H1 (cell line): ENCODE measurements around the gene SNX30. TPM values are rescaled to one million over a fixed set of nuclear protein-coding genes. Genes with fewer than 3 reads are reported as not detected.
A peak's percentile ranks its signal among the peaks of the same experiment; 100 is the strongest.

Source experiments
- CTCF ChIA-PET: fragments of 300-600 bp; sonication (Branson Sonifier 250); formaldehyde crosslinking; loops from one replicate; lab custom pipeline; 2021; ENCODE audit not compliant: partially characterized antibody; lab: Charles Lee
- POLR2A ChIA-PET: fragments of 300-600 bp; sonication (Branson Sonifier 250); formaldehyde crosslinking; loops from one replicate; lab custom pipeline; 2021; ENCODE audit warnings: inconsistent platforms; ENCODE audit not compliant: partially characterized antibody; lab: Charles Lee
- DNase-seq, 2 experiments: peaks; one replicate each; pipeline versions ENCODE4 v3.0.0 to v3.0.0-alpha.2; 2010 to 2022; ENCODE audit warnings: low spot score in 2 of 2, low read depth in 1 of 2, mixed read lengths in 1 of 2
- FAIRE-seq: peaks from 2 replicates; lab custom pipeline; 2011; peaks lifted over from hg19 to GRCh38; lab: Jason Lieb, UNC
- H2AFZ ChIP-seq: 2 replicates; pipeline ENCODE4 v1.8.1; 2012; ENCODE audit warnings: low read length, inconsistent platforms
- H2AK5ac ChIP-seq: 2 replicates; pipeline ENCODE4 v1.6.1; 2013; ENCODE audit warnings: low read depth, low read length
- H2BK120ac ChIP-seq: replicated peaks from 2 replicates; pipeline ENCODE3; 2013; ENCODE audit warnings: low read depth, low read length, inconsistent platforms
- H2BK12ac ChIP-seq: 2 replicates; pipeline ENCODE4 v1.6.1; 2013; ENCODE audit warnings: low read depth, low read length
- H2BK15ac ChIP-seq: 2 replicates; pipeline ENCODE4 v1.6.1; 2013; ENCODE audit warnings: low read length
- H2BK20ac ChIP-seq: 2 replicates; pipeline ENCODE4 v1.6.1; 2013; ENCODE audit warnings: low read length
- H2BK5ac ChIP-seq: 2 replicates; pipeline ENCODE4 v1.6.1; 2013; ENCODE audit warnings: low read depth, low read length
- H3K14ac ChIP-seq: 2 replicates; pipeline ENCODE4 v1.6.1; 2013; ENCODE audit warnings: inconsistent platforms; ENCODE audit not compliant: insufficient read length
- H3K18ac ChIP-seq: 2 replicates; pipeline ENCODE4 v1.6.1; 2013; ENCODE audit warnings: low read length; ENCODE audit errors: extremely low read depth
- H3K23ac ChIP-seq: 2 replicates; pipeline ENCODE4 v1.6.1; 2013; ENCODE audit warnings: inconsistent platforms; ENCODE audit not compliant: insufficient read length
- H3K23me2 ChIP-seq: 2 replicates; pipeline ENCODE4 v1.6.1; 2013; ENCODE audit warnings: low read depth, low read length
- H3K27ac ChIP-seq: 2 replicates; pipeline ENCODE4 v1.6.1; 2011; ENCODE audit warnings: low read depth, low read length, inconsistent platforms
- H3K27me3 ChIP-seq, 4 experiments: replicated peaks in 1 of 4; 1 replicate in 1 of 4; 2 replicates in 3 of 4; pipeline versions ENCODE4 v1.6.1 to v1.8.1; 2011 to 2013; ENCODE audit warnings: low read length in 3 of 4, mild to moderate bottlenecking in 3 of 4, inconsistent platforms in 2 of 4, mixed read lengths in 2 of 4, moderate library complexity in 1 of 4; ENCODE audit not compliant: control insufficient read depth in 3 of 4, insufficient read depth in 3 of 4; ENCODE audit errors: extremely low read depth in 1 of 4
- H3K36me3 ChIP-seq, 4 experiments: 2 replicates each; pipeline versions ENCODE4 v1.6.1 to v1.8.1; 2011 to 2013; ENCODE audit warnings: mild to moderate bottlenecking in 4 of 4, low read length in 3 of 4, moderate library complexity in 2 of 4, control low read depth in 1 of 4, inconsistent platforms in 1 of 4; ENCODE audit not compliant: insufficient read depth in 4 of 4, control insufficient read depth in 2 of 4
- H3K4ac ChIP-seq: replicated peaks from 2 replicates; pipeline ENCODE3; 2013; ENCODE audit warnings: low read length, low read depth, mixed read lengths, inconsistent platforms; ENCODE audit not compliant: insufficient read length
- H3K4me1 ChIP-seq, 4 experiments: replicated peaks in 1 of 4; 1 replicate in 1 of 4; 2 replicates in 3 of 4; pipeline versions ENCODE4 v1.6.1 to v1.8.1; 2011 to 2013; ENCODE audit warnings: low read length in 3 of 4, inconsistent platforms in 2 of 4, mixed read lengths in 1 of 4; ENCODE audit not compliant: insufficient read depth in 4 of 4, control insufficient read depth in 3 of 4
- H3K4me2 ChIP-seq, 2 experiments: 2 replicates each; pipeline versions ENCODE4 v1.6.1 to v1.8.1; 2011 to 2013; ENCODE audit warnings: low read depth in 2 of 2, low read length in 2 of 2, control low read depth in 1 of 2, inconsistent platforms in 1 of 2, mild to moderate bottlenecking in 1 of 2; ENCODE audit not compliant: insufficient read depth in 1 of 2
- H3K4me3 ChIP-seq, 4 experiments: fragments of 200-600, 300-600 bp in 1 of 4; sonication (generic), shearing (Covaris generic), sonication (Bioruptor Twin) in 1 of 4; 2 replicates each; pipeline versions ENCODE4 v1.5.1 to v1.8.1; 2011 to 2016; ENCODE audit warnings: low read length in 4 of 4, low read depth in 3 of 4, control low read depth in 2 of 4, inconsistent platforms in 2 of 4, mild to moderate bottlenecking in 2 of 4, mixed read lengths in 1 of 4, moderate library complexity in 1 of 4; ENCODE audit not compliant: insufficient read depth in 2 of 4; ENCODE audit errors: extremely low read depth in 1 of 4
- H3K56ac ChIP-seq: replicated peaks from 2 replicates; pipeline ENCODE3; 2013; ENCODE audit warnings: low read depth, mild to moderate bottlenecking, mixed read lengths, low read length, inconsistent platforms; ENCODE audit not compliant: insufficient read length
- H3K79me1 ChIP-seq: 2 replicates; pipeline ENCODE4 v1.6.1; 2013; ENCODE audit warnings: low read depth, low read length, control low read depth
- H3K79me2 ChIP-seq, 2 experiments: 2 replicates each; pipeline versions ENCODE4 v1.6.1 to v1.8.1; 2012 to 2013; ENCODE audit warnings: low read length in 2 of 2, mild to moderate bottlenecking in 2 of 2, inconsistent platforms in 1 of 2; ENCODE audit not compliant: insufficient read depth in 2 of 2, control insufficient read depth in 1 of 2
- H3K9ac ChIP-seq, 4 experiments: replicated peaks in 1 of 4; 1 replicate in 1 of 4; 2 replicates in 3 of 4; pipeline versions ENCODE4 v1.6.1 to v1.8.1; 2011 to 2013; ENCODE audit warnings: low read depth in 3 of 4, low read length in 3 of 4, control low read depth in 2 of 4, mild to moderate bottlenecking in 2 of 4, moderate library complexity in 2 of 4, inconsistent platforms in 1 of 4; ENCODE audit errors: extremely low read depth in 1 of 4
- H3K9me3 ChIP-seq, 2 experiments: 2 replicates each; pipeline versions ENCODE4 v1.6.1 to v1.8.1; 2012 to 2013; ENCODE audit warnings: mild to moderate bottlenecking in 2 of 2, moderate library complexity in 2 of 2, control low read depth in 1 of 2, inconsistent platforms in 1 of 2, low read depth in 1 of 2, low read length in 1 of 2, mixed read lengths in 1 of 2; ENCODE audit not compliant: insufficient read depth in 2 of 2
- H4K20me1 ChIP-seq, 2 experiments: replicated peaks in 1 of 2; 2 replicates each; pipeline versions ENCODE3 to v1.8.1; 2011 to 2013; ENCODE audit warnings: inconsistent platforms in 2 of 2, low read length in 2 of 2, mild to moderate bottlenecking in 1 of 2; ENCODE audit not compliant: insufficient read depth in 2 of 2, control insufficient read depth in 1 of 2
- H4K5ac ChIP-seq: 2 replicates; pipeline ENCODE4 v1.6.1; 2013; ENCODE audit warnings: low read length, low read depth, mixed read lengths, inconsistent platforms; ENCODE audit not compliant: insufficient read length
- H4K8ac ChIP-seq: 2 replicates; pipeline ENCODE4 v1.8.0; 2013; ENCODE audit warnings: mild to moderate bottlenecking, moderate library complexity, low read length, inconsistent platforms; ENCODE audit not compliant: insufficient read depth; ENCODE audit errors: extremely low read depth
- H4K91ac ChIP-seq: replicated peaks from 2 replicates; pipeline ENCODE3; 2013; ENCODE audit warnings: low read length, mixed read lengths, inconsistent platforms; ENCODE audit not compliant: insufficient read length
- ASH2L ChIP-seq: fragments of 200-600, 300-600 bp; sonication (generic); IDR thresholded peaks from one replicate; pipeline ENCODE4 v1.7.1; 2017; ENCODE audit warnings: low read length
- CHD1 ChIP-seq: IDR thresholded peaks from 2 replicates; pipeline ENCODE4 v1.6.1; 2012; ENCODE audit warnings: low read depth, low read length, improper control_type of control experiment
- NANOG ChIP-seq: IDR thresholded peaks from 2 replicates; pipeline ENCODE4 v1.6.1; 2011; ENCODE audit warnings: low read length, low read depth, mild to moderate bottlenecking, inconsistent platforms; ENCODE audit not compliant: insufficient read depth, poor library complexity, severe bottlenecking
- PHF8 ChIP-seq: fragments of 200-600 bp; sonication (generic); conservative IDR thresholded peaks from 2 replicates; pipeline ENCODE4 v1.7.1; 2012; ENCODE audit warnings: low read depth, mild to moderate bottlenecking, inconsistent platforms, low read length, moderate library complexity
- SIRT6 ChIP-seq: IDR thresholded peaks from one replicate; pipeline ENCODE4 v1.7.1; 2012; ENCODE audit warnings: low read length, inconsistent platforms
- SP1 ChIP-seq: IDR thresholded peaks from 2 replicates; pipeline ENCODE4 v1.6.1; 2011; ENCODE audit warnings: low read depth, low read length
- SRF ChIP-seq: IDR thresholded peaks from 2 replicates; pipeline ENCODE4 v1.6.1; 2011; ENCODE audit warnings: mild to moderate bottlenecking, low read depth, low read length, moderate library complexity
- TAF1 ChIP-seq: IDR thresholded peaks from 2 replicates; pipeline ENCODE4 v1.6.1; 2011; ENCODE audit warnings: mild to moderate bottlenecking, low read depth, low read length
- TAF7 ChIP-seq: optimal IDR thresholded peaks from 2 replicates; pipeline ENCODE3; 2011; ENCODE audit warnings: low read depth, mild to moderate bottlenecking, inconsistent platforms, low read length, moderate library complexity, borderline replicate concordance
- WGBS, 2 experiments: shearing (Covaris generic) in 1 of 2; methylation state at CpG; one replicate each; pipeline versions ENCODE4 v1.1.6 to v1.1.7; 2013 to 2015; ENCODE audit warnings: low lambda C conversion rate in 2 of 2, mixed read lengths in 2 of 2, inconsistent platforms in 1 of 2, low coverage in 1 of 2, missing lambda C conversion rate in 1 of 2; ENCODE audit not compliant: insufficient replicate concordance in 2 of 2, insufficient coverage in 1 of 2, insufficient read length in 1 of 2; ENCODE audit errors: extremely low coverage in 1 of 2, missing lambda C conversion rate in 1 of 2; 5-methylcytosine and 5-hydroxymethylcytosine counted together
- long read RNA-seq, 2 experiments: library from RNA in 1 of 2; library from capped mRNA in 1 of 2; stranded (forward); transcript quantifications; one replicate each; pipeline ENCODE4 v2.0.0, GENCODE V29; 2021; ENCODE audit warnings: inconsistent platforms in 1 of 2
- polyA minus RNA-seq, 3 experiments: library from RNA; depleted of rRNA, polyadenylated mRNA; stranded (reverse); fragments of >200 nt; gene quantifications; 1 replicate in 2 of 3; 2 replicates in 1 of 3; pipeline ENCODE4 v1.2.3, GENCODE V29; 2011
- polyA plus RNA-seq, 7 experiments: library from polyadenylated mRNA; depleted of rRNA in 3 of 7; stranded (reverse) in 5 of 7; unstranded in 2 of 7; fragments of >200 nt in 5 of 7; fragments of 200-250 nt in 2 of 7; gene quantifications; 1 replicate in 5 of 7; 2 replicates in 1 of 7; 4 replicates in 1 of 7; pipeline versions ENCODE4 v1.2.1 to v1.2.3, GENCODE V29; 2011 to 2013; ENCODE audit warnings: missing spikeins in 2 of 7, mixed read lengths in 2 of 7
- total RNA-seq: library from RNA; stranded (reverse); fragmentation: NEBNext Ultra II Directional; extraction: Animal tissue kit (Norgen Biotek cat#: 25700); gene quantifications from 2 replicates; pipeline ENCODE4 v1.2.1, GENCODE V29; 2021

The SNX30 gene
- total RNA-seq (11.6 and 12.2 TPM in 2 replicates), polyA plus RNA-seq (2011; rRNA removed) (4.0 and 4.3 TPM in 2 replicates), polyA minus RNA-seq (2011; rRNA and poly(A)+ RNA removed) (12.8 and 15.9 TPM in 2 replicates)
- polyA plus RNA-seq (2011; cell fraction: cytosol; rRNA removed) = 5.2 TPM
- polyA plus RNA-seq (2011; cell fraction: nucleus; rRNA removed) = 4.5 TPM
- polyA plus RNA-seq (2012, experiment 1 of 2) = 5.6 to 8.1 TPM (median 6.8 TPM) in 4 replicates
- 0.41 TPM for polyA plus RNA-seq (2012, experiment 2 of 2)
- polyA plus RNA-seq (2013, experiment 1 of 2) = 5.0 TPM
- 4.6 TPM for polyA plus RNA-seq (2013, experiment 2 of 2)
- 9.5 TPM for polyA minus RNA-seq (2011; cell fraction: cytosol; rRNA and poly(A)+ RNA removed)
- polyA minus RNA-seq (2011; cell fraction: nucleus; rRNA and poly(A)+ RNA removed) = 8.9 TPM
- long read RNA-seq, experiment 1, partial matches to known transcripts = 0 of 17 reads
- long read RNA-seq, experiment 1, other reads (novel, unspliced or antisense) = 17 of 17 reads
- long read RNA-seq, experiment 2, partial matches to known transcripts = 0 of 5 reads
- long read RNA-seq, experiment 2, other reads (novel, unspliced or antisense) = 5 of 5 reads

- Histone ChIP-seq H4K5ac (peak within 1 kb of the TSS; percentile 10), H3K4me2 (peak within 1 kb of the TSS; percentile 71 to 96), H4K8ac (peak within 1 kb of the TSS; percentile 21; the same call in 1 of the 2 replicates), H2AFZ (peak within 1 kb of the TSS; percentile 94), H3K14ac (no peak within 1 kb of the TSS), H3K56ac (no peak within 1 kb of the TSS), H3K27ac (no peak within 1 kb of the TSS), H2BK12ac (peak within 1 kb of the TSS; percentile 46; the same call in 1 of the 2 replicates), H3K4me1 (peaks cover 0 to 7% (median 5%) of the 10 kb centered on the region in 4 experiments; a peak in 6 of 7 replicates), H3K9ac (peak within 1 kb of the TSS; percentile 50 to 66 (median 56)), H3K18ac (peak within 1 kb of the TSS; percentile 80), H3K23me2 (peaks cover 12% of the 10 kb centered on the region), H3K79me2 (peaks cover 0 to 8% of the 10 kb centered on the region in 2 experiments; a peak in 1 of 4 replicates), H3K4ac (peak within 1 kb of the TSS; percentile 4), H2BK120ac (peak within 1 kb of the TSS; percentile 24), H4K91ac (peak within 1 kb of the TSS; percentile 93), H2BK5ac (peak within 1 kb of the TSS; percentile 6; the same call in 1 of the 2 replicates), H3K27me3 (no peaks in the 10 kb centered on the region), H4K20me1 (no peaks in the 10 kb centered on the region), H2BK15ac (peak within 1 kb of the TSS; percentile 21), H3K9me3 (no peaks in the 10 kb centered on the region), H3K4me3 (peak within 1 kb of the TSS; percentile 41 to 84 (median 70)), H2AK5ac (0 out of 2 replicates have a peak within 1 kb of the TSS, but pooled peaks have one; percentile 8), H3K36me3 (no peaks in the 10 kb centered on the region), H3K79me1 (no peaks in the 10 kb centered on the region), H3K23ac (no peak within 1 kb of the TSS), H2BK20ac (no peak within 1 kb of the TSS)
- FAIRE-seq = no peak
- POLR2A ChIA-PET = interaction anchor here (1.1 to 1.7 kb wide), 4 partner anchors 23 to 118 kb away, joined by 3 to 4 read pairs (median 3); no protein-coding TSS in a partner anchor
- DNase-seq = peak; percentile 17 to 86
- 13% methylated on average over 26 of the region's 49 CpGs; no CpG with 5 or more reads in 1 of the 2 experiments for WGBS, 2 experiments
- CTCF ChIA-PET = interaction anchor here (0.9 to 3.2 kb wide), 7 partner anchors 11 to 652 kb away, joined by 3 to 10 read pairs (median 4); no protein-coding TSS in a partner anchor
- no peak for TF ChIP-seq NANOG
- TF ChIP-seq TAF1 = 0 out of 2 replicates have a peak, but pooled peaks have one; percentile 23
- no peak for TF ChIP-seq CHD1
- TF ChIP-seq SP1 = no peak
- no peak for TF ChIP-seq ASH2L
- TF ChIP-seq TAF7 = no peak
- no peak for TF ChIP-seq SIRT6
- TF ChIP-seq PHF8 = no peak; the same call in none of the 2 replicates
- TF ChIP-seq SRF = no peak
Observed at GRCh38 chr9:112750016-112750763, at the start of gene SNX30. TSS of gene SNX30 (plus strand) at chr9:112750760. CDS start at chr9:112751002, 242 bp downstream.
